Left lung (tissue), 10 donors: ENCODE measurements around the gene AAGAB. TPM values are rescaled to one million over a fixed set of nuclear protein-coding genes. Genes with fewer than 3 reads are reported as not detected.

ENCODE experiments used
- ATAC-seq: fragments of 200-7000 bp; cut with Tn5 transposase; one replicate; pipeline ENCODE4 v1.9.1; 2020; ENCODE audit warnings: moderate library complexity
- DNase-seq, 4 donors: peaks; one replicate each; pipeline ENCODE4 v3.0.0-alpha.2; 2013 to 2020
- H3K27ac ChIP-seq, 2 donors: fragments of 200-600 bp; sonication (generic) in 1 of 2; one replicate each; pipeline versions ENCODE4 v1.5.0 to v1.8.0; 2020 to 2021
- H3K27me3 ChIP-seq, 2 donors: fragments of 200-600 bp; sonication (generic) in 1 of 2; one replicate each; pipeline versions ENCODE4 v1.5.0 to v1.8.0; 2020 to 2021
- H3K36me3 ChIP-seq, 2 donors: fragments of 200-600 bp; sonication (generic) in 1 of 2; one replicate each; pipeline versions ENCODE4 v1.5.0 to v1.8.0; 2020 to 2021
- H3K4me1 ChIP-seq, 2 donors: fragments of 200-600 bp; one replicate each; pipeline ENCODE4 v1.8.0; 2021
- H3K4me3 ChIP-seq, 2 donors: fragments of 200-600 bp; sonication (generic) in 1 of 2; one replicate each; pipeline versions ENCODE4 v1.5.0 to v1.8.0; 2020 to 2021; ENCODE audit warnings: mild to moderate bottlenecking in 1 of 2
- H3K9me3 ChIP-seq, 2 donors: fragments of 200-600 bp; sonication (generic) in 1 of 2; one replicate each; pipeline versions ENCODE4 v1.5.0 to v1.8.0; 2020 to 2021
- intact Hi-C, 2 donors: fragments of 100-400 bp; cut with DNase I; formaldehyde crosslinking; loops; one replicate each; pipeline versions ENCODE4 v1.11.2 to v1.14.2; 2022
- polyA plus RNA-seq, 6 donors: library from polyadenylated mRNA; unstranded; fragments of 120-200 nt; gene quantifications; one replicate each; pipeline ENCODE4 v1.2.1, GENCODE V29; 2013; ENCODE audit not compliant: insufficient read length in 6 of 6
- total RNA-seq, 2 donors: library from RNA; stranded (reverse); fragmentation: NEBNext Ultra II Directional; extraction: Animal tissue kit (Norgen Biotek cat#: 25700); gene quantifications; one replicate each; pipeline ENCODE4 v1.2.1, GENCODE V29; 2021
- TF ChIP-seq, protein P1 (sequence below), 2 donors: fragments of 200-600 bp; sonication (generic) in 1 of 2; IDR thresholded peaks; one replicate each; pipeline versions ENCODE4 v1.5.0 to v1.8.0; 2021; ENCODE audit warnings: antibody characterized with exemption in 2 of 2
- donor health status: DM: no; HTN: yes; CAD: no.
- donor health status: DM: no; HTN: no; CAD: no.

Gene AAGAB
- total and polyA plus RNA-seq, 8 donors, result 24.9 to 42.4 (median 29.9) TPM

DNA sequence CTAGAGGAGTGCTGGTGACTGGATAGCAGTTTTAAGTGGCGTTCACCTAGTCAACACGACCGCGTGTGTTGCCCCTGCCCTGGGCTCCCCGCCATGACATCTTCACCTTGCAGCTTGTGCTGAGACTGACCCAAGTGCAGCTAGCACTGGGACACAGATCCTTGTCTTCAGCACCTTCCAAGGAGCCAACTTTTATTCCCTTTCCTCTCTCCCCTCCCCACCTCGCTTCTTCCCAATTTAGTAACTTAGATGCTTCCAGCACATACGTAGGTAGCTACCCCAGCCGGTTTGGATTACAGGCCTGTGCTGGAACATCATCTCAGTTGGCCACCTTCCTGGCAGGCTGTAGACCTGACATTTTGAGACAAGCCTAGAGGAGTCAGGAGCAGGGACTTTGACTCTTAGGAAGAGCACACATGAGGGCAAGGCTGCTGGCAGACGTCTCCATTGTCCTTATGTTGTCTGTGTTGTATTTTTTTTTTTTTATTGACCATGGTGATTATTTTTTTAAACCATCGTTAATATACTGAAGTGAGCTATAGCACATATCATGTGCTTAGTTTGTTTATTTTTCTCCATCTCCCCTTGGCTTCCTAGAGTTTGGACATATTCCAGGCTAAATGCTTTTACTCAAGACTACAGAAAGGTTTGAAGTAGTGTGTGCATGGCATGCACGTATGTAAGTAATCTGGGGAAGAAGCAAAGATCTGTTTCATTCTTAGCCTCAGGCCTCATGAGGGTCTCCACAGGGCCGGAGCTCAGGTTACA lies 61.1 kb downstream of the AAGAB start:
- Histone ChIP-seq H3K4me3 (no peak overlapping the region), H3K4me1 (peaks cover 0 to 7% of the 10 kb centered on the region in 2 donors), H3K9me3 (no peaks in the 10 kb centered on the region), H3K36me3 (peaks cover 0 to 65% of the 10 kb centered on the region in 2 donors), H3K27ac (no peak overlapping the region), H3K27me3 (no peaks in the 10 kb centered on the region)
- intact Hi-C loops, result no loop called here
- TF ChIP-seq, protein P1, sequence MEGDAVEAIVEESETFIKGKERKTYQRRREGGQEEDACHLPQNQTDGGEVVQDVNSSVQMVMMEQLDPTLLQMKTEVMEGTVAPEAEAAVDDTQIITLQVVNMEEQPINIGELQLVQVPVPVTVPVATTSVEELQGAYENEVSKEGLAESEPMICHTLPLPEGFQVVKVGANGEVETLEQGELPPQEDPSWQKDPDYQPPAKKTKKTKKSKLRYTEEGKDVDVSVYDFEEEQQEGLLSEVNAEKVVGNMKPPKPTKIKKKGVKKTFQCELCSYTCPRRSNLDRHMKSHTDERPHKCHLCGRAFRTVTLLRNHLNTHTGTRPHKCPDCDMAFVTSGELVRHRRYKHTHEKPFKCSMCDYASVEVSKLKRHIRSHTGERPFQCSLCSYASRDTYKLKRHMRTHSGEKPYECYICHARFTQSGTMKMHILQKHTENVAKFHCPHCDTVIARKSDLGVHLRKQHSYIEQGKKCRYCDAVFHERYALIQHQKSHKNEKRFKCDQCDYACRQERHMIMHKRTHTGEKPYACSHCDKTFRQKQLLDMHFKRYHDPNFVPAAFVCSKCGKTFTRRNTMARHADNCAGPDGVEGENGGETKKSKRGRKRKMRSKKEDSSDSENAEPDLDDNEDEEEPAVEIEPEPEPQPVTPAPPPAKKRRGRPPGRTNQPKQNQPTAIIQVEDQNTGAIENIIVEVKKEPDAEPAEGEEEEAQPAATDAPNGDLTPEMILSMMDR (IDR thresholded peaks at IDR 0.05), result no peak
- ATAC-seq (no peak), DNase-seq (no peak)

DNA sequence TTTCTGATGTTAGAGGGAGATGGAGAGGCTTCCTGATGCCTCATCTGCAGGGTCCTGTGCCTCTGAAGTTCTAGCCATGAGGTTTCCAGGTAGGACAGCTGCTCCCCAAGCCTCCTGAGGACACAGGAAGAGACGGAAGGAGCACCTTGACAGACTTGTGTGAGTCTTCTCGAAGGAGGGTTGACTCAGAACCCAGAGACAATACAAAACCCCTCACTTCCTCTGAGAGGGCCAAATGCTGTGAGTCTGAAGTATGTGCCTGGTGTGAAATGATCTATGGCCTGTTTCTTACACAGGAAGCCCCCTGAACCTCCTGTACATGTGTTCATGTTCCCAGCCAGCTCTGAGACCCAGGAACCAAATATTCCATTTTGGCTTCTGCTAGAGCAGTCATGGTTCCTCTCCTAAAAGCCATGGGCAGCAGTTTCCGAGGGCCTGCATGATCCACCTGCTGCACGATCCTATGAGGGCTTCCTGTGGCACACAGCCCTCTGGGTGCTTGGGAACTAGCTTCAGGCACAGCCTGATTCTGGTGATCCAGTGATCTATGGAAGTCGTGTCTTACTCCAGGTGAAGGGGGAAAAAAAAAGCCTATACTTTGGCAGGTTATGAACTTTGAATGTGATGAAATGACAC lies 62.2 kb downstream of the AAGAB start:
- Histone ChIP-seq H3K27me3 (no peaks in the 10 kb centered on the region), H3K4me1 (peaks cover 0 to 7% of the 10 kb centered on the region in 2 donors), H3K36me3 (peaks cover 0 to 74% of the 10 kb centered on the region in 2 donors), H3K4me3 (no peak overlapping the region), H3K9me3 (no peaks in the 10 kb centered on the region), H3K27ac (no peak overlapping the region)
- DNase-seq (no peak), ATAC-seq (no peak)
- TF ChIP-seq, protein P1 (IDR thresholded peaks at IDR 0.05), result no peak
- intact Hi-C loops, result no loop called here

DNA sequence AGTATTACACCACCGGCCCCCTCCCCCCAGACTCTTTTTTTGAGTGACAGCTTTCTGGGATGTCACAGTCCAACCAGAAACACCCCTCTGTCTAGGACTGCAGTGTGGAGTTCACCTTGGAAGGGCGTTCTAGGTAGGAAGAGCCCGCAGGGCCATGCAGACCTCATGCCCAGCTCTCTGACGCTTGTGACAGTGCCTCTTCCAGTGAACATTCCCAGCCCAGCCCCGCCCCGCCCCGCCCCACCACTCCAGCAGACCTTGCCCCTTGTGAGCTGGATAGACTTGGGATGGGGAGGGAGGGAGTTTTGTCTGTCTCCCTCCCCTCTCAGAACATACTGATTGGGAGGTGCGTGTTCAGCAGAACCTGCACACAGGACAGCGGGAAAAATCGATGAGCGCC lies 63.6 kb downstream of the AAGAB start:
- H3K27me3 ChIP-seq, result no peaks in the 10 kb centered on the region
- H3K4me3 ChIP-seq, result no peak overlapping the region
- H3K9me3 ChIP-seq, result no peaks in the 10 kb centered on the region
- H3K4me1 ChIP-seq, result peaks cover 7 to 10% of the 10 kb centered on the region in 2 donors
- TF ChIP-seq, protein P1 (IDR thresholded peaks at IDR 0.05), result no peak
- no peak for ATAC-seq
- no peak overlapping the region for H3K27ac ChIP-seq
- DNase-seq, result no peak
- intact Hi-C loops, result no loop called here
- peaks cover 0 to 85% of the 10 kb centered on the region in 2 donors for H3K36me3 ChIP-seq

DNA sequence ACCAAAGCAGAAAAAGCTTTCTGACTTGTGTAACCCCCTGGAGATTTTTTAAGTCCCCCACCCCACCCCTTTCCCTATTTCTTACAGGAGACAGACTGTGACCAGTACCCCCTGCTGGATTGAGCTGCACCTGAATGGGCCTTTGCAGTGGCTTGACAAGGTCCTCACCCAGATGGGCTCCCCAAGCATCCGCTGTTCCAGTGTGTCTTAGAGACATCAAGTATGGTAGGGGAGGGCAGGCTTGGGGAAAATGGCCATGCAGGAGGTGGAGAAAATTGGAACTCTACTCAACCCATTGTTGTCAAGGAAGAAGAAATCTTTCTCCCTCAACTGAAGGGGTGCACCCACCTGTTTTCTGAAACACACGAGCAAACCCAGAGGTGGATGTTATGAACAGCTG lies 64.1 kb downstream of the AAGAB start:
- intact Hi-C loops, result no loop called here
- Histone ChIP-seq H3K4me1 (peaks cover 7 to 14% of the 10 kb centered on the region in 2 donors), H3K4me3 (no peak overlapping the region), H3K27ac (no peak overlapping the region), H3K9me3 (no peaks in the 10 kb centered on the region), H3K27me3 (no peaks in the 10 kb centered on the region), H3K36me3 (peaks cover 0 to 85% of the 10 kb centered on the region in 2 donors)
- TF ChIP-seq, protein P1 (IDR thresholded peaks at IDR 0.05), result no peak
- ATAC-seq (no peak), DNase-seq (no peak)

DNA sequence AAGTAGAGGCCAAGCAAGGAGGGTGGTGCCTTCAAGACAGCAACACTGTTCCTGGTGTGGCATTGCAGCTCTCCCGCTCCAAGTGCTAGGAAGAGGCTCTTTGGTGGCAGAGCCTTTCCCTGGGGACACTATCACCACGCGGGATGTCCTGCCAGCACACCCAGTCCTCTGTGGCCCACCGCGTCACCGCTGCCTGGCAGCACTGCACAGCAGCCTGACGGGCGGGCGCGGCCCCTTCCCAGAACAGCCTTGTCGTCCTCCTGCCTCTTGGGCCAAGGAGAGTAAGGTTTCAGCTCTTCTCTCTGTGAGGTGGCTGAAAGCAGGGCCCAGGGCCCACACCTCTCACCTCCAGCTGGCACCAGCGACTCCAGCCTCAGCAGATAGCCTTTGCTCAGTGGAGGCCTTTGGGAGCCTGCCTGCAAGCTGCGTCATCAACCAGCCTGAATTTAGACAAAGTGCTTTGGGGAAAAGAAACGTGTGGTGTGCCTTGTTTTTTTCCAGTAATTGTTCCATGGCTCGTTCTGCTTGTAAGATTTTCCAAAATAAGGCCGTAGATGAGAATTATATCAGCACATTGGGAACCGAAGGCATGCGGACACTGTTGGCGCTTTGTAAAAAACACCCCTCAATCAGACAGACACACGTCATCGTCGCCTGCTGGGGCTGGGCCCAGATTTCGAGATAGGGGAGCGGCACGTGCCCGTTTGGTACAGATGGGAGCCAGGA lies 65.0 kb downstream of the AAGAB start:
- Histone ChIP-seq H3K9me3 (no peaks in the 10 kb centered on the region), H3K27me3 (no peaks in the 10 kb centered on the region), H3K27ac (peak overlapping the region; percentile 3 to 82), H3K36me3 (peaks cover 0 to 85% of the 10 kb centered on the region in 2 donors), H3K4me1 (peaks cover 7 to 14% of the 10 kb centered on the region in 2 donors), H3K4me3 (no peak overlapping the region)
- TF ChIP-seq, protein P1 (IDR thresholded peaks at IDR 0.05), result no peak
- intact Hi-C loops, result no loop called here
- ATAC-seq (peak; percentile 21), DNase-seq (peak in 2 of 4 donors; percentile 49 to 72)
